ENCODE data around the gene CMPK2.
"Not testable (repeated sequence)": the region's sequence is repeated elsewhere in the genome, so short reads cannot be mapped to it uniquely, and the experiment has no call there.

CMPK2 gene

DNA sequence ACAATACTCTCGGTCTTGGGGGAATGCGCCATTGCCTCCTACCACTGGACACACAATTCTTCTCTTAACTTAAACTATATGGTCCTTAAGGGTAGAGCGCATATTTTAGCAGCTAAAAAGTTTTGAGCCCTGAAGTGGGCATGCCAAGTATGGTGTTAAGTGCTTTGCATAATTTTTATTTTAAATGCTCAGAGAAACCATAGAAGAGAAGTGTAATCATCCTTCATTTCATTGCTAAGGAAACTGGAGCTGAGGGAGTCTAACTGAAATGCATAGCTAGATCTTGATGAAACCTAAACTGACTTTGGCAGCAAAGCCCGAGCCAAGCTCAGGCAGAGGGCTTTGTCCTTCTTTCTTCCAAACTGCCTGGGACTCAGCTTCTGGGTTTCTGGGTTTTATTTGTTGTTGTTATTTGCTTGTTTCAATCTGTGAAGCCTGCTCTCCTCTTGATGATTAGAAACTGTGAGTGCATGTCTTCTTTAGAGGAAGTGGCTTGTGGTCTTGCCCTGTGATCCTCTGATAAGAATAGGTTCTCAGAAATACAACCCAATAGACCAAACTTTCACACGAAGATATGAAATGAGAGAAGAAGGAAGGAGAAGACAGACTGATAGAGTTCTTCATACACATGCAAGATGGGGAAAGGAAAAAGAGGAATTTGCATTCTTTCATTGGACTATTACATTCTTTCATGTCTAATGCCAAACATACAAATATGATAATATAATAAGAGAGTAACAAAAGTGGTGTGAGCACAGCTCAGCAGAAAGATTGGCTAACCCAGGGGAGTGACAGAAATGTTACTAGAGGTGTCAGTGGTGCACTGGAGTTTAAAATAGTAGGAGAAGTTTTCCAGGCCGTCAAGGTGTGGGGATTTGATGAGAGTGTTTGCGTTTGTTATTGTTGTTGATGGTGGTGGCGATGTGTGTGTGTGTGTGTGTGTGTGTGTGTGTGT is 44.0 kb upstream of the CMPK2 start:
- TF ChIP-seq, protein P1, sequence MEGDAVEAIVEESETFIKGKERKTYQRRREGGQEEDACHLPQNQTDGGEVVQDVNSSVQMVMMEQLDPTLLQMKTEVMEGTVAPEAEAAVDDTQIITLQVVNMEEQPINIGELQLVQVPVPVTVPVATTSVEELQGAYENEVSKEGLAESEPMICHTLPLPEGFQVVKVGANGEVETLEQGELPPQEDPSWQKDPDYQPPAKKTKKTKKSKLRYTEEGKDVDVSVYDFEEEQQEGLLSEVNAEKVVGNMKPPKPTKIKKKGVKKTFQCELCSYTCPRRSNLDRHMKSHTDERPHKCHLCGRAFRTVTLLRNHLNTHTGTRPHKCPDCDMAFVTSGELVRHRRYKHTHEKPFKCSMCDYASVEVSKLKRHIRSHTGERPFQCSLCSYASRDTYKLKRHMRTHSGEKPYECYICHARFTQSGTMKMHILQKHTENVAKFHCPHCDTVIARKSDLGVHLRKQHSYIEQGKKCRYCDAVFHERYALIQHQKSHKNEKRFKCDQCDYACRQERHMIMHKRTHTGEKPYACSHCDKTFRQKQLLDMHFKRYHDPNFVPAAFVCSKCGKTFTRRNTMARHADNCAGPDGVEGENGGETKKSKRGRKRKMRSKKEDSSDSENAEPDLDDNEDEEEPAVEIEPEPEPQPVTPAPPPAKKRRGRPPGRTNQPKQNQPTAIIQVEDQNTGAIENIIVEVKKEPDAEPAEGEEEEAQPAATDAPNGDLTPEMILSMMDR (IDR thresholded peaks at IDR 0.05; ENCODE audit: low read depth, low read length) = no peak
- no peaks in the 10 kb centered on the region for H3K27me3 ChIP-seq (ENCODE audit: insufficient read depth, low read depth, severe bottlenecking)
- H3K36me3 ChIP-seq = no peaks in the 10 kb centered on the region
- H3K9me3 ChIP-seq (ENCODE audit: severe bottlenecking) = no peaks in the 10 kb centered on the region
- H3K27ac ChIP-seq = no peak overlapping the region
- DNase-seq = no peak
- no peak overlapping the region for H3K4me3 ChIP-seq (ENCODE audit: low read depth, low read length)

DNA sequence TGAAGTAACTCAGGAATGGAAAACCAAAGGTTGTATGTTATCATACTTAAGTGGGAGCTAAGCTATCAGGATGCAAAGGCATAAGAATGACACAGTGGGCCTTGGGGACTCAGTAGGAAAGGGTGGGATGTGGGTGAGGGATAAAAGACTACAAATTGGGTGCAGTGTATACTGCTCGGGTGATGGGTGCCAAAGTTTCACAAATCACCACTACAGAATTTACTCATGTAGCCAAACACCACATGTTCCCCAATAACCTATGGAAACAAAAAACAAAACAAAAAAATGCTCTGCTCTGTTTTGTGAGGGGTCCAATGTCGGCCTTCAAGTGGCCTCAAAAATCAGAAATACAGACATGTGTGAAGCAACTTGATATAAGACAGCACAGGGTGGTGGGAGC is 42.6 kb upstream of the CMPK2 start:
- TF ChIP-seq, protein P1 (IDR thresholded peaks at IDR 0.05; ENCODE audit: low read depth, low read length) = no peak
- H3K27me3 ChIP-seq (ENCODE audit: insufficient read depth, low read depth, severe bottlenecking) = no peaks in the 10 kb centered on the region
- H3K36me3 ChIP-seq = no peaks in the 10 kb centered on the region
- H3K4me3 ChIP-seq (ENCODE audit: low read depth, low read length) = no peak overlapping the region
- no peak overlapping the region for H3K27ac ChIP-seq
- DNase-seq = no peak
- no peaks in the 10 kb centered on the region for H3K9me3 ChIP-seq (ENCODE audit: severe bottlenecking)

DNA sequence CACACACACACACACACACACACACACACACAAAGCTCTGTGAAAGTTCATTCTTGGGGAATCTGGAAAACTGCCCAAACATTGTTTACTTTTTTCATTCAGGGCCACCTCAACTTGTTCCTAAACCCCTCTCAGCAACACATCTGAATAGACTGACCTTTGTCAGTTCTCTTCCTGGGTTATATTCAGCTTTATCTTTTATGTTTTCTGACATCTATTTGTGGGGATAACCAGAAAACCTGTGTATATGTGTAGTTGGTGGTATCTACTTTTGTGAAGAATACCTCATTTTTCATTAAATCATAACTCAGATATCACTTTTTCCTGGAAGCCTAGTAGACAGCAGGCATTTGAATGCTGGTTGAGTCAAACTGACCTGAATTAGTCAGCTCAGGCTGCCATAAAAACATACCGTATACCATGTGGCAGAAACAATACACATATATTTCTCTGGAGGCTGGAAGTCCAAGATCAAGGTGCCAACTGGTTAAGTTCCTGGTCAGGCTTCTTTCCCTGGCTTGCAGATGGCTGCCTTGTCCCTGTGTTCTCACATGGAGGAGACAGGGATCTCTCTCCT is 40.5 kb upstream of the CMPK2 start:
- Histone ChIP-seq H3K9me3 (ENCODE audit: severe bottlenecking) (peaks cover 3% of the 10 kb centered on the region), H3K36me3 (no peaks in the 10 kb centered on the region), H3K27me3 (ENCODE audit: insufficient read depth, low read depth, severe bottlenecking) (no peaks in the 10 kb centered on the region), H3K4me3 (ENCODE audit: low read depth, low read length) (no peak overlapping the region), H3K27ac (no peak overlapping the region)
- DNase-seq = no peak
- TF ChIP-seq, protein P1 (IDR thresholded peaks at IDR 0.05; ENCODE audit: low read depth, low read length) = no peak

DNA sequence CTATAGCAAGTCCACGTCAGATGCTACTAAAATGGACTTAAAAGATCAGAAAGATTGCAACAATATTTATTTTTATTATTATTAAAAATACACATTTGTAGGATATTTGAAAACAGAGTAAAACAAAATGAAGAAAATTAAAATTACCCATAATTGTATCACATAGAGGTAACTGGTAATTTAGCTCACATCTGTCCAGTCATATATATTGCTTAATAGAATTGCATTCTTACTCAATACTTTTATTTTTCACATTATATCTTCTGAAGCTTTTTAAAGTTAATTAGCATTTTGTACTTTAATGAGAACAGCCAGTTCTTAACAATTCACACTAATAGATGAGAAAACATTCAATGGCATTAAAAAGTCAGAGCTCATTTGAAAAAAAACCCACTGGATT is 40.0 kb upstream of the CMPK2 start:
- TF ChIP-seq, protein P1 (IDR thresholded peaks at IDR 0.05; ENCODE audit: low read depth, low read length) = no peak
- peaks cover 3% of the 10 kb centered on the region for H3K9me3 ChIP-seq (ENCODE audit: severe bottlenecking)
- no peaks in the 10 kb centered on the region for H3K27me3 ChIP-seq (ENCODE audit: insufficient read depth, low read depth, severe bottlenecking)
- H3K27ac ChIP-seq = no peak overlapping the region
- H3K36me3 ChIP-seq = no peaks in the 10 kb centered on the region
- no peak for DNase-seq
- no peak overlapping the region for H3K4me3 ChIP-seq (ENCODE audit: low read depth, low read length)

DNA sequence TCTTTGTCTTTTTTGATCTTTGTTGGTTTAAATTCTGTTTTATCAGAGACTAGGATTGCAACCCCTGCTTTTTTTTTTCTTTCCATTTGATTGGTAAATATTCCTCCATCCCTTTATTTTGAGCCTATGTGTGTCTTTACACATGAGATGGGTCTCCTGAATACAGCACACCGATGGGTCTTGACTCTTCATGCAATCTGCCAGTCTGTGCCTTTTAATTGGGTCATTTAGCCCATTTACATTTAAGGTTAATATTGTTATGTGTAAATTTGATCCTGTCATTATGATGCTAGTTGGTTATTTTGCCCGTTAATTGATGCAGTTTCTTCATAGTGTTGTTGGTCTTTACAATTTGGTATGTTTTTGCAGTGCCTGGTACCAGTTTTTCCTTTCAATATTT is 36.9 kb upstream of the CMPK2 start:
- not testable (repeated sequence) for DNase-seq; H3K27ac ChIP-seq; H3K9me3 ChIP-seq (ENCODE audit: severe bottlenecking); H3K36me3 ChIP-seq; H3K4me3 ChIP-seq (ENCODE audit: low read depth, low read length); H3K27me3 ChIP-seq (ENCODE audit: insufficient read depth, low read depth, severe bottlenecking)

DNA sequence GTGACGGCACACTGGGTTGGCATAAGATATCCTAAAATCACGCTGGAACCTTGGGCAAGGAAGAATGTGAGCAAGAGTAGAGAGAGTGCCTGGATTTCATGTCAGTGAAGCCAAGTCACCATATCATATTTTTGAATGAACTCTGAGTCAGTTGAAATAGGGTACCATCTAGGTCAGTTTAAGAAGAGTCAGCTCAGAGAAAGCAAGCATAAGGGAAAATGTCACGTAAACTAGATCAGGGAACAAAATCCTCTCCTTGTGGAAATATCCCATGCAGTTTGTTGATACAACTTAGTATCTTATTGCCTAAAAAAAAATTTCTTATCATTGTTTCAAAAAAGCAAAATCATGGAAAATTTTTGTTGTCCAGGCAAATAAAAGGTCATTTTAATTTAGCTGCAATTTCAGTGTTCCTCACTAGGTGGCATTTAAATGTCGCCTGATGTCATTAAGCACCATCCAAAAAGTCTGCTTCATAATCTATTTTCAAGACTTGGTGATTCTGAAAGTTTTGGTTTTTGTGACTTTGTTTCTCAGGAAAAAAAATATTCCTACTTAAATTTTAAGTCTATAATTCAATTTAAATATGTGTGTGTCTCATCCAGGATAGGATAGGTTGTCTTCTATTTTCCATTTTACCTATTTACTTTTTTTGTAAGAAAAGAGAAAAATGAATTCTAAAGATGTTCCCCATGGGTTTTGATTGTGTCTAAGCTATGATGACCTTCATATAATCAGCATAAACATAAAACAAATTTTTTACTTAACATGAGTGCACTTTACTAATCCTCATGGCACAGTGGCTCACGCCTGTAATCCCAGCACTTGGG is 31.4 kb upstream of the CMPK2 start:
- Histone ChIP-seq H3K27me3 (ENCODE audit: insufficient read depth, low read depth, severe bottlenecking) (no peaks in the 10 kb centered on the region), H3K27ac (no peak overlapping the region), H3K4me3 (ENCODE audit: low read depth, low read length) (no peak overlapping the region), H3K36me3 (no peaks in the 10 kb centered on the region), H3K9me3 (ENCODE audit: severe bottlenecking) (no peaks in the 10 kb centered on the region)
- DNase-seq = no peak
- TF ChIP-seq, protein P1 (IDR thresholded peaks at IDR 0.05; ENCODE audit: low read depth, low read length) = peak; percentile 56

All from WERI-Rb-1 (cell line).